Body of pancreas (tissue), 4 donors: Measurements from ENCODE around the gene PGM2.

Source experiments
- POLR2A ChIP-seq, 3 donors: fragments of 450-650 bp; IDR thresholded peaks; one replicate each; pipeline ENCODE4 v1.6.1; 2016; ENCODE audit warnings: antibody characterized with exemption in 3 of 3, mild to moderate bottlenecking in 2 of 3
- TF ChIP-seq, protein P1 (sequence below), 7 experiments: fragments of 450-650 bp in 4 of 7; fragments of 200-600 bp in 3 of 7; sonication (generic) in 3 of 7; IDR thresholded peaks; one replicate each; pipeline ENCODE4 v1.5.1; 2016 to 2019; ENCODE audit warnings: antibody characterized with exemption in 7 of 7

DNA sequence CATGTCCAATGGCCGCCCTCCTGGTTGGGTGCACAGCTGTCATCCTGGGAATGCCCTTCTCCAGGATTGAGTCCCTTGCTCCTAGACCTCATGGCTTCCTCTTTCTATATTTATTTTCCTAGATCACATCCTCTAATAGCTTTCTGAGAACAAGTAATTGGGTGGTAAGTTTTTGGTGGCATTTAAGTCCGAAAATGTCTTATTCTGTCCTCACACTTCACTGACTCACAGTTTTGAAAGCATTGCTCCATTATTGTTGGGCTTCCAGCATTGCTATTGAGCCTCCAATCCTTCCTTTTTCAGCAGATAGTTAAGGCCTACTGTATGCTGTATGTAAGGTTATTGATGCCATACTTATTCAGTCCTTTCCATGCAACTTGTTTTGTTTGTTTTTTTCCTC lies 25.9 kb downstream of the PGM2 start:
- no peak for TF ChIP-seq POLR2A (IDR thresholded peaks at IDR 0.05)
- TF ChIP-seq, protein P1, sequence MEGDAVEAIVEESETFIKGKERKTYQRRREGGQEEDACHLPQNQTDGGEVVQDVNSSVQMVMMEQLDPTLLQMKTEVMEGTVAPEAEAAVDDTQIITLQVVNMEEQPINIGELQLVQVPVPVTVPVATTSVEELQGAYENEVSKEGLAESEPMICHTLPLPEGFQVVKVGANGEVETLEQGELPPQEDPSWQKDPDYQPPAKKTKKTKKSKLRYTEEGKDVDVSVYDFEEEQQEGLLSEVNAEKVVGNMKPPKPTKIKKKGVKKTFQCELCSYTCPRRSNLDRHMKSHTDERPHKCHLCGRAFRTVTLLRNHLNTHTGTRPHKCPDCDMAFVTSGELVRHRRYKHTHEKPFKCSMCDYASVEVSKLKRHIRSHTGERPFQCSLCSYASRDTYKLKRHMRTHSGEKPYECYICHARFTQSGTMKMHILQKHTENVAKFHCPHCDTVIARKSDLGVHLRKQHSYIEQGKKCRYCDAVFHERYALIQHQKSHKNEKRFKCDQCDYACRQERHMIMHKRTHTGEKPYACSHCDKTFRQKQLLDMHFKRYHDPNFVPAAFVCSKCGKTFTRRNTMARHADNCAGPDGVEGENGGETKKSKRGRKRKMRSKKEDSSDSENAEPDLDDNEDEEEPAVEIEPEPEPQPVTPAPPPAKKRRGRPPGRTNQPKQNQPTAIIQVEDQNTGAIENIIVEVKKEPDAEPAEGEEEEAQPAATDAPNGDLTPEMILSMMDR (IDR thresholded peaks at IDR 0.05), result no peak
